ENCODE results near the gene PLPPR3.
A peak's percentile ranks its signal among the peaks of the same experiment; 100 is the strongest.

Gene PLPPR3

GRCh38 chr19:821825-822503 is at the start of gene PLPPR3:
Gene PLPPR3 (minus strand): TSS chr19:821955. CDS start chr19:821559, 396 bp downstream.
- peaks cover 2% of the 10 kb centered on the region for H3K36me3 Mint-ChIP-seq
- ATAC-seq, result peak; percentile 47
- no peak within 1 kb of the TSS for H3K4me3 Mint-ChIP-seq
- H3K9me3 Mint-ChIP-seq, result peaks cover under 1% of the 10 kb centered on the region
- no peaks in the 10 kb centered on the region for H3K4me1 Mint-ChIP-seq
- no peak within 1 kb of the TSS for H3K27ac Mint-ChIP-seq
- H3K27me3 Mint-ChIP-seq, result peaks cover 28% of the 10 kb centered on the region

GRCh38 chr19:870963-871401 is 49.2 kb upstream of the PLPPR3 start:
- Mint-ChIP-seq H3K27ac (peak overlapping the region; percentile 83), H3K4me3 (no peak overlapping the region), H3K4me1 (peaks cover 30% of the 10 kb centered on the region), H3K9me3 (no peaks in the 10 kb centered on the region), H3K27me3 (no peaks in the 10 kb centered on the region), H3K36me3 (peaks cover 40% of the 10 kb centered on the region)
- no peak for ATAC-seq

GRCh38 chr19:870314-870713 is 48.6 kb upstream of the PLPPR3 start:
- Mint-ChIP-seq H3K27ac (peak overlapping the region; percentile 23), H3K4me3 (no peak overlapping the region)

GRCh38 chr19:869245-870177 is 47.8 kb upstream of the PLPPR3 start:
- Mint-ChIP-seq H3K4me1 (peaks cover 31% of the 10 kb centered on the region), H3K27ac (peak overlapping the region; percentile 23), H3K27me3 (no peaks in the 10 kb centered on the region), H3K9me3 (no peaks in the 10 kb centered on the region), H3K36me3 (peaks cover 39% of the 10 kb centered on the region), H3K4me3 (no peak overlapping the region)
- ATAC-seq, result no peak

More at GRCh38 chr19:870314-870713, 48.6 kb upstream of the PLPPR3 start:
- H3K36me3 Mint-ChIP-seq, result peaks cover 39% of the 10 kb centered on the region
- H3K27me3 Mint-ChIP-seq, result no peaks in the 10 kb centered on the region
- H3K9me3 Mint-ChIP-seq, result no peaks in the 10 kb centered on the region
- peaks cover 24% of the 10 kb centered on the region for H3K4me1 Mint-ChIP-seq
- ATAC-seq, result no peak

- H3K4me1 Mint-ChIP-seq, result peaks cover 39% of the 10 kb centered on the region
- no peaks in the 10 kb centered on the region for H3K9me3 Mint-ChIP-seq
- no peak overlapping the region for H3K27ac Mint-ChIP-seq
- H3K27me3 Mint-ChIP-seq, result no peaks in the 10 kb centered on the region
- H3K36me3 Mint-ChIP-seq, result peaks cover 39% of the 10 kb centered on the region
- H3K4me3 Mint-ChIP-seq, result no peak overlapping the region
- ATAC-seq, result no peak
Measured at GRCh38 chr19:868458-869244, 46.9 kb upstream of the PLPPR3 start.

- no peaks in the 10 kb centered on the region for H3K9me3 Mint-ChIP-seq
- ATAC-seq, result no peak
- H3K27me3 Mint-ChIP-seq, result no peaks in the 10 kb centered on the region
Measured at GRCh38 chr19:867855-868457, 46.2 kb upstream of the PLPPR3 start.

GRCh38 chr19:867301-867793 is 45.6 kb upstream of the PLPPR3 start:
- Mint-ChIP-seq H3K27ac (no peak overlapping the region), H3K4me3 (no peak overlapping the region), H3K36me3 (peaks cover 39% of the 10 kb centered on the region), H3K4me1 (peaks cover 48% of the 10 kb centered on the region), H3K9me3 (no peaks in the 10 kb centered on the region), H3K27me3 (no peaks in the 10 kb centered on the region)
- no peak for ATAC-seq

More at GRCh38 chr19:867855-868457, 46.2 kb upstream of the PLPPR3 start:
- Mint-ChIP-seq H3K4me3 (no peak overlapping the region), H3K4me1 (peaks cover 46% of the 10 kb centered on the region), H3K36me3 (peaks cover 39% of the 10 kb centered on the region), H3K27ac (no peak overlapping the region)

GRCh38 chr19:866769-867300 is 45.1 kb upstream of the PLPPR3 start:
- Mint-ChIP-seq H3K9me3 (no peaks in the 10 kb centered on the region), H3K27me3 (no peaks in the 10 kb centered on the region), H3K4me3 (no peak overlapping the region), H3K4me1 (peaks cover 44% of the 10 kb centered on the region), H3K36me3 (peaks cover 39% of the 10 kb centered on the region), H3K27ac (no peak overlapping the region)
- no peak for ATAC-seq

- Mint-ChIP-seq H3K9me3 (no peaks in the 10 kb centered on the region), H3K27ac (peak overlapping the region; percentile 73), H3K36me3 (peaks cover 11% of the 10 kb centered on the region), H3K27me3 (peaks cover 11% of the 10 kb centered on the region), H3K4me3 (peak overlapping the region; percentile 38), H3K4me1 (peaks cover 34% of the 10 kb centered on the region)
- no peak for ATAC-seq
Measured at GRCh38 chr19:863315-863620, 41.5 kb upstream of the PLPPR3 start.

- peaks cover 8% of the 10 kb centered on the region for H3K36me3 Mint-ChIP-seq
- peaks cover 36% of the 10 kb centered on the region for H3K4me1 Mint-ChIP-seq
- H3K27ac Mint-ChIP-seq, result peak overlapping the region; percentile 73
- ATAC-seq, result peak; percentile 25
- H3K4me3 Mint-ChIP-seq, result peak overlapping the region; percentile 38
- H3K27me3 Mint-ChIP-seq, result peaks cover 16% of the 10 kb centered on the region
- H3K9me3 Mint-ChIP-seq, result no peaks in the 10 kb centered on the region
Measured at GRCh38 chr19:862581-863314, 41.0 kb upstream of the PLPPR3 start.

- Mint-ChIP-seq H3K36me3 (peaks cover under 1% of the 10 kb centered on the region), H3K4me3 (peak overlapping the region; percentile 13), H3K4me1 (peaks cover 44% of the 10 kb centered on the region), H3K27me3 (peaks cover 21% of the 10 kb centered on the region), H3K27ac (peak overlapping the region; percentile 73), H3K9me3 (no peaks in the 10 kb centered on the region)
- ATAC-seq, result peak; percentile 28
Measured at GRCh38 chr19:861756-862580, 40.2 kb upstream of the PLPPR3 start.

GRCh38 chr19:861141-861755 is 39.5 kb upstream of the PLPPR3 start:
- H3K27me3 Mint-ChIP-seq, result peaks cover 21% of the 10 kb centered on the region
- H3K36me3 Mint-ChIP-seq, result no peaks in the 10 kb centered on the region
- H3K4me1 Mint-ChIP-seq, result peaks cover 44% of the 10 kb centered on the region
- H3K9me3 Mint-ChIP-seq, result no peaks in the 10 kb centered on the region
- no peak for ATAC-seq
- no peak overlapping the region for H3K4me3 Mint-ChIP-seq
- no peak overlapping the region for H3K27ac Mint-ChIP-seq
